Vagina (tissue), 2 donors: Measurements from ENCODE around the gene HAPSTR1.

Experiments
- POLR2A ChIP-seq, 2 donors: fragments of 450-650 bp; IDR thresholded peaks; one replicate each; pipeline ENCODE4 v1.6.1; 2017; ENCODE audit warnings: antibody characterized with exemption in 2 of 2, mild to moderate bottlenecking in 2 of 2, moderate library complexity in 2 of 2
- POLR2AphosphoS5 ChIP-seq, 2 donors: sonication (generic); formaldehyde crosslinking; IDR thresholded peaks; one replicate each; pipeline ENCODE4 v1.9.0; 2017; ENCODE audit warnings: antibody characterized with exemption in 2 of 2, mild to moderate bottlenecking in 2 of 2, low read depth in 1 of 2; ENCODE audit not compliant: insufficient read depth in 1 of 2
- TF ChIP-seq, protein P1 (sequence below), 3 experiments: fragments of 450-650 bp in 2 of 3; fragments of 200-600 bp in 1 of 3; sonication (generic) in 1 of 3; IDR thresholded peaks; one replicate each; pipeline ENCODE4 v1.5.1; 2017 to 2019; ENCODE audit warnings: antibody characterized with exemption in 3 of 3, mild to moderate bottlenecking in 2 of 3, moderate library complexity in 2 of 3

DNA sequence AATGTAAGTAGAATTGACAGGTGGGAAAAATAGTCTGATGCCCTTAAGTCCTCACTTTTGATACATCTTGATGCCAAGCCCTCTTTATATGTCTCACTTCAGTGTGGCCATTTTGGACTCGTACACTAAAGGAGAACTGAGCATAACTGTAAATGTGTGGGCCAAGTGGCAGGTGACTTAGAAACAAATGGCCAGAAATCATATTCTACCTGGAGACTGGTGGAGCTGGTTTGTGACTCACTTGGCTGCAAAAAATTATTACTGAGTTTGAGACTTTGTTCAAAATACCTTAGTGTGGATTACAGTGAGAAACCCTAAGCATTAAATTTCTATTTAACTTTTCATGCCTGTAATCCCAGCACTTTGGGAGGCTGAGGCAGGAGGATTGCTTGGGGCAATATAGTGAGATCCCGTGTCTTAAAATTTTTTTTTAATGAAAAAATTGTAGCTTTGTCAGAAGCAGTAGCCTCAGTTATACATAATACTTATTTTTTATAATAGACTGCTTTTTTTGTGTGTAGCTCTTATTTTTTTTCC is 5.0 kb downstream of the HAPSTR1 start:
- TF ChIP-seq, protein P1, sequence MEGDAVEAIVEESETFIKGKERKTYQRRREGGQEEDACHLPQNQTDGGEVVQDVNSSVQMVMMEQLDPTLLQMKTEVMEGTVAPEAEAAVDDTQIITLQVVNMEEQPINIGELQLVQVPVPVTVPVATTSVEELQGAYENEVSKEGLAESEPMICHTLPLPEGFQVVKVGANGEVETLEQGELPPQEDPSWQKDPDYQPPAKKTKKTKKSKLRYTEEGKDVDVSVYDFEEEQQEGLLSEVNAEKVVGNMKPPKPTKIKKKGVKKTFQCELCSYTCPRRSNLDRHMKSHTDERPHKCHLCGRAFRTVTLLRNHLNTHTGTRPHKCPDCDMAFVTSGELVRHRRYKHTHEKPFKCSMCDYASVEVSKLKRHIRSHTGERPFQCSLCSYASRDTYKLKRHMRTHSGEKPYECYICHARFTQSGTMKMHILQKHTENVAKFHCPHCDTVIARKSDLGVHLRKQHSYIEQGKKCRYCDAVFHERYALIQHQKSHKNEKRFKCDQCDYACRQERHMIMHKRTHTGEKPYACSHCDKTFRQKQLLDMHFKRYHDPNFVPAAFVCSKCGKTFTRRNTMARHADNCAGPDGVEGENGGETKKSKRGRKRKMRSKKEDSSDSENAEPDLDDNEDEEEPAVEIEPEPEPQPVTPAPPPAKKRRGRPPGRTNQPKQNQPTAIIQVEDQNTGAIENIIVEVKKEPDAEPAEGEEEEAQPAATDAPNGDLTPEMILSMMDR (IDR thresholded peaks at IDR 0.05): no peak
- TF ChIP-seq POLR2AphosphoS5 (IDR thresholded peaks at IDR 0.05; ENCODE audit: insufficient read depth in 1 of 2, low read depth in 1 of 2) (peak in 1 of 2 donors; percentile 38), POLR2A (IDR thresholded peaks at IDR 0.05) (no peak)
